Measurements from ENCODE around the gene PPP6R1. TPM values are rescaled to one million over a fixed set of nuclear protein-coding genes. Genes with fewer than 3 reads are reported as not detected.
A peak's percentile ranks its signal among the peaks of the same experiment; 100 is the strongest.

Gene PPP6R1
- total RNA-seq, 1 experiment from 2014 or later = 80.1 TPM

GRCh38 chr19:55259540-55260210 is 858 bp upstream of the PPP6R1 start:
- no peak for DNase-seq (ENCODE audit: low spot score)

- DNase-seq (ENCODE audit: low spot score) = no peak
Measured at GRCh38 chr19:55258476-55258827, 365 bp downstream of the PPP6R1 start.

- no peak for DNase-seq (ENCODE audit: low spot score)
Measured at GRCh38 chr19:55257461-55258420, 1.1 kb downstream of the PPP6R1 start.

GRCh38 chr19:55256562-55257460 is 2.0 kb downstream of the PPP6R1 start:
- no peak for DNase-seq (ENCODE audit: low spot score)

GRCh38 chr19:55255618-55256423 is 3.0 kb downstream of the PPP6R1 start:
- DNase-seq (ENCODE audit: low spot score) = peak; percentile 38

GRCh38 chr19:55254625-55254977 is 4.2 kb downstream of the PPP6R1 start:
- no peak for DNase-seq (ENCODE audit: low spot score)

GRCh38 chr19:55253842-55254624 is 4.8 kb downstream of the PPP6R1 start:
- no peak for DNase-seq (ENCODE audit: low spot score)

- DNase-seq (ENCODE audit: low spot score) = no peak
Measured at GRCh38 chr19:55252760-55253663, 5.8 kb downstream of the PPP6R1 start.

- DNase-seq (ENCODE audit: low spot score) = peak; percentile 81
Measured at GRCh38 chr19:55251341-55252081, 7.3 kb downstream of the PPP6R1 start.

- DNase-seq (ENCODE audit: low spot score) = no peak
Measured at GRCh38 chr19:55250262-55251036, 8.4 kb downstream of the PPP6R1 start.

GRCh38 chr19:55249841-55250240 is 9.0 kb downstream of the PPP6R1 start:
- DNase-seq (ENCODE audit: low spot score) = no peak

GRCh38 chr19:55248704-55249103 is 10.1 kb downstream of the PPP6R1 start:
- DNase-seq (ENCODE audit: low spot score) = no peak

- DNase-seq (ENCODE audit: low spot score) = no peak
Measured at GRCh38 chr19:55248166-55248675, 10.6 kb downstream of the PPP6R1 start.

GRCh38 chr19:55247621-55248099 is 11.2 kb downstream of the PPP6R1 start:
- DNase-seq (ENCODE audit: low spot score) = no peak

GRCh38 chr19:55246462-55247451 is 12.1 kb downstream of the PPP6R1 start:
- no peak for DNase-seq (ENCODE audit: low spot score)

- no peak for DNase-seq (ENCODE audit: low spot score)
Measured at GRCh38 chr19:55245236-55245904, 13.4 kb downstream of the PPP6R1 start.

Measured in A172 (cell line).